HEK293 (cell line): ENCODE data around the gene DZIP1.

ENCODE experiments used
- CTCF ChIP-seq: fragments of 450-650 bp; formaldehyde crosslinking; IDR thresholded peaks from 2 replicates; pipeline ENCODE4 v1.5.1; 2016; ENCODE audit warnings: missing biosample characterization, missing genetic modification characterization
- PBX3 ChIP-seq: sonication (generic); formaldehyde crosslinking; IDR thresholded peaks from 2 replicates; pipeline ENCODE4 v1.8.1; 2022; ENCODE audit warnings: mild to moderate bottlenecking, moderate library complexity, missing genetic modification reagents
- REPIN1 ChIP-seq: fragments of 450-650 bp; formaldehyde crosslinking; IDR thresholded peaks from 2 replicates; pipeline ENCODE4 v1.5.1; 2017; ENCODE audit warnings: missing biosample characterization, missing genetic modification characterization, low read depth
- REST ChIP-seq: fragments of 450-650 bp; formaldehyde crosslinking; IDR thresholded peaks from 2 replicates; pipeline ENCODE4 v1.5.1; 2016; ENCODE audit warnings: missing biosample characterization, missing genetic modification characterization
- SP7 ChIP-seq: fragments of 450-650 bp; formaldehyde crosslinking; IDR thresholded peaks from 2 replicates; pipeline ENCODE4 v1.5.1; 2016; ENCODE audit warnings: missing biosample characterization, missing genetic modification characterization
- TCF7L2 ChIP-seq: IDR thresholded peaks from 2 replicates; pipeline ENCODE4 v1.6.1; 2011; ENCODE audit warnings: low read depth, mild to moderate bottlenecking, inconsistent platforms, low read length, moderate library complexity, borderline replicate concordance
- YY1 ChIP-seq: fragments of 450-650 bp; formaldehyde crosslinking; IDR thresholded peaks from 2 replicates; pipeline ENCODE4 v1.5.1; 2018; ENCODE audit warnings: missing biosample characterization, missing genetic modification characterization
- ZNF223 ChIP-seq: fragments of 450-650 bp; formaldehyde crosslinking; IDR thresholded peaks from 2 replicates; pipeline ENCODE4 v1.5.1; 2016; ENCODE audit warnings: missing biosample characterization, missing genetic modification characterization
- ZNF274 ChIP-seq, 2 experiments: fragments of 200-500 bp in 1 of 2; fragments of 450-650 bp in 1 of 2; sonication (Bioruptor generic) in 1 of 2; formaldehyde crosslinking in 1 of 2; IDR thresholded peaks; 2 replicates each; pipeline versions ENCODE4 v1.5.1 to v1.6.1; 2014 to 2016; ENCODE audit warnings: borderline replicate concordance in 1 of 2, inconsistent platforms in 1 of 2, low read length in 1 of 2, missing biosample characterization in 1 of 2, missing genetic modification characterization in 1 of 2
- ZNF513 ChIP-seq: fragments of 450-650 bp; IDR thresholded peaks from 2 replicates; pipeline ENCODE4 v1.5.1; 2018; ENCODE audit warnings: missing biosample characterization, missing genetic modification characterization
- ZNF530 ChIP-seq: fragments of 450-650 bp; formaldehyde crosslinking; IDR thresholded peaks from 2 replicates; pipeline ENCODE4 v1.5.1; 2016; ENCODE audit warnings: low read depth, missing biosample characterization, missing genetic modification characterization
- ZNF791 ChIP-seq: fragments of 450-650 bp; formaldehyde crosslinking; IDR thresholded peaks from 2 replicates; pipeline ENCODE4 v1.5.1; 2016; ENCODE audit warnings: missing biosample characterization, missing genetic modification characterization

GRCh38 chr13:95604556-95604915 is 40.0 kb downstream of the DZIP1 start:
- no peak for TF ChIP-seq REPIN1 (tag by site-specific recombination)
- TF ChIP-seq ZNF274 (IDR thresholded peaks at IDR 0.05; ENCODE audit: low read length), result no peak
- TF ChIP-seq ZNF274 (tag by site-specific recombination; IDR thresholded peaks at IDR 0.05; ENCODE audit: borderline replicate concordance), result no peak
- no peak for TF ChIP-seq CTCF (tag by site-specific recombination)
- no peak for TF ChIP-seq ZNF513 (tag by site-specific recombination)
- TF ChIP-seq REST (tag by site-specific recombination), result no peak
- TF ChIP-seq ZNF791 (tag by site-specific recombination), result no peak
- no peak for TF ChIP-seq ZNF223 (tag by site-specific recombination)
- TF ChIP-seq TCF7L2, result no peak
- no peak for TF ChIP-seq SP7 (tag by site-specific recombination)
- TF ChIP-seq PBX3 (CRISPR knock-in tag), result no peak
- no peak for TF ChIP-seq YY1
- TF ChIP-seq ZNF530 (tag by site-specific recombination), result no peak
